GM19035 (cell line): Measurements from ENCODE around the gene FAM25A.

Experiments used
- ATAC-seq: cut with Tn5 transposase; IDR thresholded peaks from one replicate; pipeline ENCODE4 v1.9.1; 2021; ENCODE audit not compliant: unreplicated experiment

The FAM25A gene

GRCh38 chr10:87059401-87059800 lies 39.3 kb downstream of the FAM25A start:
- no peak for ATAC-seq

GRCh38 chr10:87060280-87060928 lies 40.3 kb downstream of the FAM25A start:
- no peak for ATAC-seq

GRCh38 chr10:87064651-87065050 lies 44.6 kb downstream of the FAM25A start:
- no peak for ATAC-seq

- no peak for ATAC-seq
These were observed 46.1 kb downstream of the FAM25A start for GRCh38 chr10:87066178-87066577.

- no peak for ATAC-seq
These were observed 46.8 kb downstream of the FAM25A start for GRCh38 chr10:87066865-87067264.

- no peak for ATAC-seq
These were observed 48.2 kb downstream of the FAM25A start for GRCh38 chr10:87068281-87068680.

GRCh38 chr10:87072449-87072848 lies 52.4 kb downstream of the FAM25A start:
- no peak for ATAC-seq
